Stomach (tissue), 9 donors: Measurements from ENCODE around the gene DCHS2. TPM values are rescaled to one million over a fixed set of nuclear protein-coding genes. Genes with fewer than 3 reads are reported as not detected.

Source experiments
- DNase-seq, 2 donors: peaks; one replicate each; pipeline versions ENCODE4 v3.0.0 to v3.0.0-alpha.2; 2013 to 2019
- H3K27ac ChIP-seq, 5 donors: fragments of 200-600 bp in 4 of 5; sonication (generic) in 4 of 5; one replicate each; pipeline ENCODE4 v1.5.1; 2013 to 2019; ENCODE audit warnings: mild to moderate bottlenecking in 1 of 5, moderate library complexity in 1 of 5
- H3K27me3 ChIP-seq, 3 donors: fragments of 200-600 bp; sonication (generic); one replicate each; pipeline ENCODE4 v1.5.1; 2017 to 2019; ENCODE audit warnings: mixed run types in 1 of 3
- H3K36me3 ChIP-seq, 4 donors: fragments of 200-600 bp; sonication (generic); 1 replicate in 3 of 4; 2 replicates in 1 of 4; pipeline ENCODE4 v1.5.1; 2016 to 2019
- H3K4me1 ChIP-seq, 4 donors: fragments of 200-600 bp; sonication (generic); one replicate each; pipeline ENCODE4 v1.5.1; 2016 to 2019
- H3K4me3 ChIP-seq, 4 donors: fragments of 200-600 bp; sonication (generic) in 3 of 4; one replicate each; pipeline ENCODE4 v1.5.1; 2016 to 2019; ENCODE audit warnings: mild to moderate bottlenecking in 1 of 4
- H3K9me3 ChIP-seq, 4 donors: fragments of 200-600 bp; sonication (generic); one replicate each; pipeline ENCODE4 v1.5.1; 2016 to 2019
- CTCF ChIP-seq, 7 experiments: fragments of 450-650 bp in 4 of 7; fragments of 200-600 bp in 3 of 7; sonication (generic) in 3 of 7; IDR thresholded peaks; one replicate each; pipeline ENCODE4 v1.5.1; 2016 to 2019; ENCODE audit warnings: antibody characterized with exemption in 7 of 7, control low read depth in 2 of 7, mild to moderate bottlenecking in 1 of 7
- EP300 ChIP-seq: sonication (generic); formaldehyde crosslinking; IDR thresholded peaks from one replicate; pipeline ENCODE4 v1.6.1; 2017; ENCODE audit warnings: antibody characterized with exemption
- POLR2A ChIP-seq, 4 donors: fragments of 450-650 bp; IDR thresholded peaks; one replicate each; pipeline ENCODE4 v1.6.1; 2016; ENCODE audit warnings: antibody characterized with exemption in 4 of 4, control low read depth in 2 of 4, mild to moderate bottlenecking in 1 of 4, moderate library complexity in 1 of 4
- POLR2AphosphoS5 ChIP-seq, 3 donors: sonication (generic); formaldehyde crosslinking; IDR thresholded peaks; one replicate each; pipeline ENCODE4 v1.6.1; 2016; ENCODE audit warnings: antibody characterized with exemption in 3 of 3
- WGBS, 5 donors: extraction: QIAGEN DNeasy Blood & Tissue Kit in 3 of 5; methylation state at CpG; one replicate each; pipeline versions ENCODE4 v1.1.5 to v1.1.7; 2013 to 2018; 5-methylcytosine and 5-hydroxymethylcytosine counted together
- intact Hi-C: fragments of 100-400 bp; cut with DNase I; formaldehyde crosslinking; loops from one replicate; pipeline ENCODE4 v1.15.1; 2023; ENCODE audit warnings: low total_unique reads
- polyA plus RNA-seq, 3 donors: library from polyadenylated mRNA; stranded (reverse); fragments of 200-250 nt; gene quantifications; one replicate each; pipeline ENCODE4 v1.2.3, GENCODE V29; 2013
- total RNA-seq, 5 donors: library from RNA; depleted of rRNA; stranded (reverse); fragments of >200 nt; gene quantifications; one replicate each; pipeline versions ENCODE4 v1.1.0 to v1.2.3, GENCODE V29; 2014 to 2016
- donor health status: healthy with polysubstance abuse.
- donor health status: Bipolar disorder and iron deficiency.
- donor health status: healthy.

The DCHS2 gene
- total and polyA plus RNA-seq, 8 donors: 0.30 to 9.7 (median 1.5) TPM; not detected in 2

GRCh38 chr4:154361450-154361849 lies 130.1 kb downstream of the DCHS2 start:
- Histone ChIP-seq H3K4me1 (peaks cover 0 to 11% (median 4%) of the 10 kb centered on the region in 4 donors), H3K4me3 (no peak overlapping the region), H3K27ac (no peak overlapping the region), H3K36me3 (no peaks in the 10 kb centered on the region), H3K27me3 (no peaks in the 10 kb centered on the region), H3K9me3 (no peaks in the 10 kb centered on the region)
- intact Hi-C loops: no loop called here
- no peak for DNase-seq
- TF ChIP-seq CTCF (IDR thresholded peaks at IDR 0.05) (no peak), EP300 (no peak), POLR2AphosphoS5 (IDR thresholded peaks at IDR 0.05) (no peak), POLR2A (IDR thresholded peaks at IDR 0.05) (no peak)
- WGBS, 5 donors: 71 to 80% (median 75%) methylated on average over 4 of the region's 4 CpGs

GRCh38 chr4:154360491-154360890 lies 131.1 kb downstream of the DCHS2 start:
- TF ChIP-seq POLR2A (IDR thresholded peaks at IDR 0.05): no peak
- no peak for TF ChIP-seq POLR2AphosphoS5 (IDR thresholded peaks at IDR 0.05)
- no peak for TF ChIP-seq CTCF (IDR thresholded peaks at IDR 0.05)
- no peak for TF ChIP-seq EP300
- DNase-seq: no peak
- Histone ChIP-seq H3K36me3 (no peaks in the 10 kb centered on the region), H3K4me1 (peaks cover 0 to 11% (median 4%) of the 10 kb centered on the region in 4 donors), H3K4me3 (no peak overlapping the region), H3K27me3 (no peaks in the 10 kb centered on the region), H3K27ac (no peak overlapping the region), H3K9me3 (no peaks in the 10 kb centered on the region)
- 28 to 61% (median 32%) methylated on average over 2 of the region's 2 CpGs for WGBS, 5 donors
- intact Hi-C loops: no loop called here

GRCh38 chr4:154354883-154355282 lies 136.7 kb downstream of the DCHS2 start:
- Histone ChIP-seq H3K27ac (no peak overlapping the region), H3K9me3 (no peaks in the 10 kb centered on the region), H3K36me3 (no peaks in the 10 kb centered on the region), H3K4me3 (no peak overlapping the region), H3K4me1 (no peaks in the 10 kb centered on the region), H3K27me3 (no peaks in the 10 kb centered on the region)
- DNase-seq: no peak
- no peak for TF ChIP-seq POLR2A (IDR thresholded peaks at IDR 0.05)
- no peak for TF ChIP-seq CTCF (IDR thresholded peaks at IDR 0.05)
- no peak for TF ChIP-seq POLR2AphosphoS5 (IDR thresholded peaks at IDR 0.05)
- no peak for TF ChIP-seq EP300
- intact Hi-C loops: no loop called here

GRCh38 chr4:154349829-154350228 lies 141.8 kb downstream of the DCHS2 start:
- no peaks in the 10 kb centered on the region for H3K4me1 ChIP-seq
- H3K4me3 ChIP-seq: no peak overlapping the region
- H3K27me3 ChIP-seq: no peaks in the 10 kb centered on the region
- no peak overlapping the region for H3K27ac ChIP-seq
- intact Hi-C loops: no loop called here
- peak in 1 of 7 experiments; percentile 24 for TF ChIP-seq CTCF (IDR thresholded peaks at IDR 0.05)
- no peak for TF ChIP-seq POLR2A (IDR thresholded peaks at IDR 0.05)
- H3K9me3 ChIP-seq: no peaks in the 10 kb centered on the region
- peak in 1 of 2 donors; percentile 31 for DNase-seq
- H3K36me3 ChIP-seq: no peaks in the 10 kb centered on the region
- 31 to 64% (median 54%) methylated on average over 2 of the region's 2 CpGs for WGBS, 5 donors
